NCI-H345 treated with DMSO at 0.1 percent for 48 hours (cell line): ENCODE results near the gene PRKACB.
"Not testable (repeated sequence)": the region's sequence is repeated elsewhere in the genome, so short reads cannot be mapped to it uniquely, and the experiment has no call there.

Experiments
- DNase-seq: peaks from one replicate; lab custom pipeline; 2025; ENCODE audit not compliant: unreplicated experiment; lab: John Stamatoyannopoulos, UW

Gene PRKACB

GRCh38 chr1:84265867-84266266 is 121.8 kb downstream of the PRKACB start:
- no peak for DNase-seq

DNA sequence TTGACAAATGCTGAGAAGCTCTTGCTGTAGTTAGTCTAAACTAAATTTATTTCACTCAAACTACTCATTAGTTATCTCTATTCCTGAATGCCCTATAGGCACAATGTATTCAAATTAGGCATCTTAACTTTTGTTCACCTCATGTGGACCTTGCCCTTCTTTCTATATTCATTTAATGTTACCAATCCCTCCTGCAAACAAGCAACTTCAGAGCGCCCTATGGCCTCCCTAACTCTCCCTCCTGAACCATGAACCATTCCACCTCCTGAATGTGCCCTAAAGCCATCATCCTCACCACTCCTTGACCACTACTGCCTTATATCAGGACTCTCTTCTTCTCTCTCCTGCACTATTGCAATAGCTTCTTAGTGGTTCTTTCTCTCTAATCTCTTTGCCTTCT is 122.7 kb downstream of the PRKACB start:
- DNase-seq: no peak

- no peak for DNase-seq
Measured at GRCh38 chr1:84267476-84267875, 123.4 kb downstream of the PRKACB start.

GRCh38 chr1:84268346-84268745 is 124.3 kb downstream of the PRKACB start:
- DNase-seq: no peak

- DNase-seq: no peak
Measured at GRCh38 chr1:84269306-84269705, 125.2 kb downstream of the PRKACB start.

DNA sequence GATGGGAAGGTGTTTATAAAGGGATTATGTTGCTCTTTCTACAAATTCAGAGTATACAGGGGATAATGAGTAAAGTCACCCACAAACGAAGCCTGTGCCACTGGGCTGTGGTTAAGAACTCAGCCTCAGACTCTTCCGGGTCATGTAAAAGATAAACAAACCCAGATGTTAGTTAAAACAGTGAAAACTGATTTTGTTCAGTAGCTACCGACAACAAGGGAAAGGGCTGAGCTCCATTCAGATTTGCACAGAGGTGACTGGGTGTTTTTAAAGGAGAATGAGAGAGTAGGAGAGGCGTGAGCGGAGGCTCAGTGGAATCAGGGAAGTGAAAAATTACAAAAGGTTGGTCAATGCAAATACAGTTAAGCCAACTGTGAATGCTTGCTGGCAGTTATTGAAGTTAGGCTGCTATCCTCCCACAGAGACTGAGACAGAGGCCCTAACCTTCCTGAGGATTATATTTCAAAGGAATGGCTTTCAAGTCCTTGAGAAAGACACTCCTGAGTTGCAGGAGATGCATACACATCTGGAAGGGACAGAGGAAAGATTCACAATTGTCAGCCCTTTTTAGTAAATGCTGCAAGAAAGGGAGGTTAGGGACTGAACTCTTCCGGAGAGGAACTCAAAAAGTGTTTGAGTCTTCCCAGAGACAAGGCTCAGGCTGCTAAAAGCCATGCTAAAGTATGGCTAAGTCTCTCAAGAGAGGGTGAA is 127.5 kb downstream of the PRKACB start:
- no peak for DNase-seq

DNA sequence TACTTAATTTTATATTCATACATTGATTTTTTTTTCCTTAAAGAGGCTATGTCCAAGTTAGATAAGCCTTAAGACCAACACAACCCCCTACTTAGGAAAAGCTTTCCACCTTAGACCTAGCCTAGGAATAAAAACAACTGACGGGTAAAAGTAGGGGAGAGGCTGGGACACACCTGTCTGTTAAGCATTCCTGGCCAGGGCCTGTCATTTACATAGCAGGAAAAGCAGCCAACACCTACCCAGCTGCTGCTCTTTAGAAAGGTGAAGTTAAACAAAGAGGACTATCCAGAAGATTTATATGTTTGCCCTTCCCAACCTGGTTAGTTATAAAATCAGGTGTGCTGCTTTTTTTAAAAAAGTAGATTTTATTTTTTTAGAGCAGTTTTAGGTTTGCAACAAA is 128.3 kb downstream of the PRKACB start:
- DNase-seq: peak; percentile 75

DNA sequence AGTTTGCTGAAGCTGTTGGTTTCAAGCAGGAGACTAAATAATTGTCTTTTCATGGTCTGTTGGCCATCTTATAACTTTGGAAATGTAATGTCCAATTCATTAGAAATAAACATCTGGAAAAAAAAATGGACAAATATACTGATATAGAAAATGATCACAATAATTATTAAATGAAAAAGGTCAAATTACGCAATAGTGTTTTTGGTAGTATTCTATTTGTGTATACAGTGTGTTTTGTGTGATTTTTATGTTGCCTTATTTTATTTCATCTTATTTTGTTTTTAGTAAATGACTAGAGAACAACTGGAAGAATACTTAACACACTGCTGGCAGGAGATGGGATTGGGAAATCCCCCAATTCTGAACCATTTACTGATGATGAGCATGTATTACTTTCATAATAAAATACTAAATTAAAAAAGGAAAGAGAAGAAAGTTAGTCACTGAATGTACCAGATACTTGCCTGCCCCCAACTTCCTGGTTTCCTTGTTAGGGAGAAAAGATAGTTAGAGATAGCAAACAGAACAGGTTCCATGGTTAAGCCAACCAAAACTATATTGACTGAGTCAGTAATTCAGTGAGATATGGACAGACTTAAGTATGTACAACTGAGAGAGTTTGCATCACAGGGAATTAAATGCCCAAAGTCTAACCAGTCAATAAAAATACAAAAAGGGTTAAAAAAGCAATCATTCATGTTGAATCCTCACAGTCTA is 133.4 kb downstream of the PRKACB start:
- DNase-seq: no peak

GRCh38 chr1:84278905-84279304 is 134.8 kb downstream of the PRKACB start:
- DNase-seq: no peak

- no peak for DNase-seq
Measured at GRCh38 chr1:84280912-84281311, 136.8 kb downstream of the PRKACB start.

DNA sequence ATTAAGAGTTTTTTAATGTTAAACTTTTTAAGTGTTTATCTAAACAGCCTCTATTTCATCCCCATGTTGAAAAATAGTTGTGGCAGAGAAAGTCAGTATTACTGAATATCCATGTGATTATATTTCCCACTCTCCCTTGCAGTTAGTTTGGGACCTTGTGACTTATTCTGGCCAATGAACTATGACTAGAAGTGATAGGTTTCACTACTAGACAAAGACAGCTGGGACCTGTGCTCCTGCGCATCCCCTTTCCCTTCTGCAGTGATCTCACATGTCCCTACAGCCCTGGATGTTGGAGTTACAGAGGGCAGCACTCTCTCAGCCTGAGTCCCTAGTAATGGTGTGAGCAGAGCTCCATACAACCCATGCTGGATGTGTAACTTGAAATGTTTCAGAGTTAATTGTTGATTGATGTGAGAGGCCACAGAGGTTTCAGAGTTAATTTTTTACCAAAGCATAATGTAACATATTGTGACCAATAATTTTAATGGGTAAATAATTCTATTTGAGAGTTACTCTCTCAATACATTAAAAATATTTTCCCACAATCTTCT is 138.8 kb downstream of the PRKACB start:
- DNase-seq: no peak

DNA sequence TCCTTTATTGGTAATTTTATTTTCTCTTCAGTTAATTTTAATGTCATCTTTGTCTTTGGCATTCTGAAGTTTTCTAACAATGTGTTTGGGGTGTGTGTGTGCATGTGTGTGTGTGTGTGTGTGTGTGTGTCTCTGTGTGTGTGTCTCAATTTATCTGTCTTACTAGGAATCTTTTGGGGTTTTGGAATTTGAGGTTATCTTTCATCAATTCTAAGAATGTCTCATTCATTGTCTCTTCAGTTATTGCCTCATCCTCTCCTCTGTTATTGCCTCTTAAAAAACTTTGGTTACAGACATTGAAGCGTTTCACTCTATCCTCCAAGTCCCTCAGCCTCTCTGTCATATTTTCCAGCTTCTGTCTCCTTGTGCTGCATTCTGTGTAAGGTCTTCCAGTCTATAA is 139.3 kb downstream of the PRKACB start:
- no peak for DNase-seq

DNA sequence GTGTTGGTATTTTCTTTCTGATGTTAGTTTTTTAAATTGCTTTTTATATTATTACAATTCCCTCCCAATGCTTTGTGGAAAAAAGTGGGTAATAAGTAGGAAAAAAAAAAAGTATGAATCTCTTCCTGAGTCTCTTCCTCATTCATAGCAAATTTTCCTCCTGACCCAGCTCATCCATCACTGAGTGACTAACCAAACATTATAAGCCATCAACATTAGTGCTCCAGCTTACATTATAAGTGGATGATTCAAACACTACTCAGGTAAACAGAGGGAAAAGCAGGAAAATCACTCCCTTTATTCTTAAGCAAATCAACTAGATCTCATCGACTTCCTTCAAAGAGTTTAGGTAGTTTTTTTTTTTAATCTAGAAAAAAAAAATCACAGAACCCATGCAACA is 142.0 kb downstream of the PRKACB start:
- no peak for DNase-seq

GRCh38 chr1:84287389-84287788 is 143.3 kb downstream of the PRKACB start:
- DNase-seq: not testable (repeated sequence)
